CD4-positive, alpha-beta T cell treated with Interleukin-6 at 100 ng/mL for 8 hours (primary cell): ENCODE results near the gene COL9A2.
"Not testable (repeated sequence)": the region's sequence is repeated elsewhere in the genome, so short reads cannot be mapped to it uniquely, and the experiment has no call there.

Experiments
- DNase-seq: peaks from one replicate; pipeline ENCODE4 v3.0.0-alpha.2; 2020; ENCODE audit warnings: mixed read lengths, low spot score

COL9A2 gene

DNA sequence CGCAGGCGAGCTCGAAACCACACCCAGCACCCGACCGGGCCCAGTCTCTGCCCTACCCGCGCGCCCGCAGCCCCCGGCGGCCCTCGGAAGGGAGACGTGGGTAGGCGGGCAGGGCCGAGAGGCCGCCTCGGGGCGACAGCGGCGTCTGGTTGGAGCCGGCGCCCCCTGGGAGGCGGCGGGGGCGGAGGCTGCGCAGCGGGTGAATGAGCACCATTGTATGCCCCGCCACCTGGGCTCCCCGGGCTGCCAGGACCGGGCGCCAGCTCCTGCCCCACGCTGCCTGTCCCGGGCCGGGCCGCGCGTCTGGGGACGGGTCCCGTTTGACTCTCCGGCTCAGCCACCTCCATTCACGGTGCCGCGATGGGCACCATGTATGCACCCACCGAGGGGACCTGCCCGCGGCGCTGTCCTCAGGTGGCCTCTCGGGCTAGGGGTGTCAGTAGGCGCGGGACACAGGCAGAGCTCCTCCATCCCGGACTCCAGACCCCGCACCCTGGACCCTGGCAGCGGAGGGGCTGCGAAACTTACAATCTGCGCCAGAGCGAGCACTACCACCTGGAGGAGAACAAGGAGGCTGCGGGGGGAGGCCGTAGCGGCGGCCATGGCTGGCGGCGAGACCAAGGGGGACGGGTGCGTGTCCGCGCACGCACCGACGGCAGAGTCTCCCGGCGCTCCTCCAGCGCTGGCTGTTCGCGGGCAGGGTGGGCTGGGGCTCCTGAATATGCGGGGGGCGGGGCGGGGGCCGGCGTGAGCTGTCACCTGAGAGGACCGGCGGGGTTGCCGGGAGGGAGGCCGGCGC is at the start of gene COL9A2:
TSS of gene COL9A2 (minus strand) at position 692 of the 799 bp plus-strand sequence. CDS start at position 603, 89 bp downstream.
- peak; percentile 49 for DNase-seq

DNA sequence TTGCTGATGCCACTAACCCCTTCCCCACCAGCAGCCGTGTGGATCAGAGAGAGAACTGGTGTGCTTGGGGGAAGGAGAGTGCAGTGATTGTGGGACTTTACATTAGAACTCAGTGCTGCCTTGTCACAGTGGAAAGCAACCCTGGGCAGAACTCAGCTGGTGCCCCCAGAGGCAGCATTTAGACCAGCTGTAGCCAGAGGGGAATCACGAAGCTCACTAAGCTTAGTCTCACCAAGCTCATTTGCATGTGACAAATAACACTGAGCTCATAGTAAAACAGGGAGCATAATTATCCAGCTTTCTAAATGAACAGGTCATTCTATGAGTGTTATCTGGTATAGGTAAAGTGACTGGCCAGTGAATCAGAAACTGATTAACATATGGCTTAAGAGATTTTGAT is 46.6 kb upstream of the COL9A2 start:
- DNase-seq: no peak

DNA sequence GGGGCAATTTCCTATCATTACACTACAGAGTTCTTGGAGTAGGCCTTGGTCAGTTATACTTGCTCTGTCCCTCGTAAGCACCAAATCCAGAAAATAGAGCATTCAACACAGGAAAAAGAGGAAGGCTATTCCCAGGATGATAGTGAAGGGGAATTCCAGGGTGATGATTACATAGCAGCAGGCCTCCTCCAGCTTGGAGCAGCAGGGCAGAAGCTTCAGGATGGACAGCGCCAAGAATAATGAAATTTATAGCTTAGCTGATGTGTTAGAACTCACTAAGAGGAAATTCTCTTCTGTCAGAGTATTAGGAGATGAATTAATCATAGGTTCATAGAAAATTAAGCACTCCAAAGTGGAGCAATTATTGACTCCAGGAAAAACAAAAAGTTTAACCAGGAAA is 45.6 kb upstream of the COL9A2 start:
- no peak for DNase-seq

DNA sequence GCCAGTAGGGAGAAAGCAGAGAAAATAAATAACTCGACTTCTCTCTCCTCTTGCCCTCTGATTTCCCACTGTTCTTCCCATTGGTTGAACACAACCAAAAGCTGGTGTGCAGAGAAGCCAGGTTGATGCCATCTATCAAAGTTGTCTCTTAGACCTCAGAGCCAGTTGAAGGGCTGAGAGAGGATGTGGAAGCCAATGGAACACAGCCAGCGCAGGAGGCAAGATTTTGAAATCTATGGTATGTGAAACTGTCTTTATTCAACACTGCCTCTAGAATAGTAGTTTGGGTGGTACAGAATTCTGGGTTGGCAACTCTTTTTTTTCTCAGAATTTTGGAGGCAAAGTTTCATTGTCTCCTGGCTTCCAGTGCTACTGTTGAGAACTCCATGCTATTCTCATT is 45.1 kb upstream of the COL9A2 start:
- no peak for DNase-seq

DNA sequence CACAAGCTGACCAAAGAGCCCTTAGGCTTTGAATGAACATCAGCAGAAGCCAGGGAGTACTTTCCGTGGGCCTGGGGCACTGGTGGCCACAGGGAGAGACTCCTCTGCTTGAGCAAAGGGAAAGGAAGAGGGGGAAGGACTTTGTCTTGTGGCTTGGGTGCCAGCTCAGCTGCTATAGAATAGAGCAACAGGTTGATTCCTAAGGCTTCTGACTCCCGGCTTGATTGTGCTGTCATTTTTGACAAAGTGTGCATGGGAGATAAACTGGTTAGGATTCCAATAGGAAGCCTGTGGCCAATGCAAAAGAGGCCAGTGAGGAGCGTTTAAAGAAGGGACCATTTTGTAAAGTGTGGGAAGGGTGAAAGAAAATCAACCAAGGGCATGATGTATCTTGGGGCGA is 44.6 kb upstream of the COL9A2 start:
- no peak for DNase-seq

DNA sequence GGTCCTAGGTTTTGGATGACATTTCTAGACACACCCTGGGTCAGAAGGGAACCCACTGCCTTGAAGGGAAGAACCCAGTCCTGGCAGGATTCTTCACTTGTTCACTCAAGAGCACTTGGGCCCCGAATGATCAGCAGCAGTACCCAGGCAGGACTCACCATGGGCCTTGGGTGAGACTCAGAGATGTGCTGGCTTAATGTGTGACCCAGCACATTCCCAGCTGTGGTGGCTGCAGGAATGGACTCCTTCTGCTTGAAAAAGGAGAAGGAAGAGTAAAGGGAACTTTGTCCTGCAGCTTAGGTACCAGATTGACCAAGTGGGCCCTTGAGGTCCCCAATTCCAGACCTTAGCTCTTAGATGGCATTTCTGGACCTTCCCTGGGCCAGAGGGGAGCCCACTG is 44.1 kb upstream of the COL9A2 start:
- DNase-seq: no peak

DNA sequence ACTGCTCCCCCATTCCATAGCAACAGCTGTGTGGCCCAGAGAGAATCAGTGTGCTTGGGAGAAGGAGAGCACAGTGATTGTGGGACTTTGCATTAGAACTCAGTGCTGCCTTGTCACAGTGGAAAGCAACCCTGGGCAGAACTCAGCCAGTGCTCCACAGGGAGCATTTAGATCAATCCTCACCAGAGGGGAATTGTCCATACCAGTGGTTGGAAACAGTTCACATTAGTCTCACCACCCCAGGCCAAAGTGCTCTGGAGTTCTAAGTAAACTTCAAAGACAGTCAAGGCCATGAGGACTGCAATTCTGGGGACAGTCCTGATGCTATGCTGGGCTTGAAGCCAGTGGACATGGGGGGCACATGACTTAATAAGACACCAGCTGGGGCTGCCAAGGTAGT is 43.5 kb upstream of the COL9A2 start:
- DNase-seq: no peak

DNA sequence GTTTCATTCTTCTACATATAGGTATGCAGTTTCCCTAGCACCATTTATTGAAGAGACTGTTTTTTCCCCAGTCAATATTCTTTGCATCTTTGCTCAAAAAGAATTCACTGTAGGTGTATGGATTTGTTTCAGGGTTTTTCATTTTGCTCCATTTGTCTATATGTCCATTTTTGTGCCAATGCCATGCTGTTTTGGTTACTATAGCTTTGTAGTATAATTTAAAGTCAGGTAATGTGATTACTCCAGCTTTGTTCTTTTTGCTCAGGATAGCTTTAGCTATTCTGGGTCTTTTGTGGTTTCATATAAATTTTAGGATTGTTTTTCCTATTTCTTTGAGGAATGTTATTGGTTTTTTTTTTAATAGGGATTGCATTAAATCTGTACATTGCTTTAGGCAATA is 40.5 kb upstream of the COL9A2 start:
- no peak for DNase-seq

DNA sequence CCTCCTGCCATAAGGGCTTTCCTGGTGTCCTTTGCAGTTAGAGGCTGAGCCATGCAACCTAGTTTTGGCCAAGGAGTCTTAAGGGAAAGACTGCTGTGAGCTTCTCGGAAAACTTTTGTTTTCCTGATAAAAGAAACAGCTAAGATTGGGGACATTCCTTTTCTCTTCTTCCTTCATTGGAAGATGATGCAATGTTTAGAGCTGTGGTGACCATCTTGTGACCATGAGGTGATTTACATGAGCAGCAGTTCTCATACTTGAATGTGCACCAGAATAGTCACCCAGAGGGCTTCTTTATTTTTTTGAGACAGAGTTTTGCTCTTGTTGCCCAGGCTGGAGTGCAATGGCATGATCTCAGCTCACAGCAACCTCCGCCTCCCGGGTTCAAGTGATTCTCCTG is 36.0 kb upstream of the COL9A2 start:
- no peak for DNase-seq

DNA sequence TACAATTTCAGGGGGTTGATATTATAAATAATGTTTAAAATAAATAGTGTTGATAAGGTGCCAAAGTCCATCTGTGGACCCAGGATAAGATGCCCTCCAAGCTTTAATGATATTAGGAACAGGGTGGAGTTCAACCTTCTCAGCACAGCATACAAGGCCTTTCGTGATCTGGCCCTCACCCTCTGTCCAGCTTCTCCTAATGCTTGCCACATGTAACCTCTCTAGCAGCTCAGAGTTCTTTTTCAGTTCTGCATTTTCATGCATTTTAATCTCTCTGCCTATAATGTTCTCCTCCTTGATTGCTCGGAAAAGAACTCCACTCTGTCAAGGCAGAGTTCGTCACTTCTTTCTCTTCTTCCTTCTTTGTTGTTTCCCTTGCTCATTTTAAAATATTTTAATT is 35.0 kb upstream of the COL9A2 start:
- no peak for DNase-seq

DNA sequence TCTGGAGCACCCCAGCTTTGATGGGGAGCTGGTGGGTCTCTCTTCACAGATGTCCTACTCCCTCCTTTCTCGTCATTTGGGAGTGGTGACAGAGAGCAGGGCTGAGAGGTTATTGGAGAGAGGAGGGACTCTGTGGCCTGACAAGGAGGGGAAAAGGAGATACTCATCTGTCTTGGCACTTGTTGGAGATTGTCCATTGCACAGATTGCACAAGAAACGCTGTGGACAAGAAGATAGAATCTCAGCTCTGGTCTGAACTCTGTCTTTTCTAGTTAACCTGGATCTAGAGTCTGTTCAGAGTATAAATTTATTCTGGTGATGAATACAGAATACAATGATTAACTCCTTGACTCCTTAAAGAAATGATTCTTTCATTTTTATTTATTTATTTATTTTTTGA is 34.0 kb upstream of the COL9A2 start:
- no peak for DNase-seq

DNA sequence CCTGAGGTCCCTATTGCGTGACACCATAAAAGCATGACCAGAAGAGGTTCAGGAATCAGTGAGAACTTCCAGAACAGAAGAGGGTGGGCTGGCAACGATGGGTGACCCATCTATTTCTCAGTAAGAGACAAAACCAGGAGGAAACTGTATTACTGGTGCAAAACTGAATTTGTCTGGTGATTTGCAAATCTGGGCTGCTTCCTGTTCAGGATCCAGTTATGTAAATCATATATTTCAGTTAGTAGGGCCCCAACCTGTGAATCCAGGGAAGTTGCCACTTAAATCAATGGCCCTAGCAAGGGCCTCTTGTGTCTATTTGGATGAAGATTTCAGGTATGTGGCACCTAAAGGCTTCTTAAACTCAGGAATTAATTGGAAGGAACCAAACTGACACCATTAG is 33.3 kb upstream of the COL9A2 start:
- DNase-seq: no peak

DNA sequence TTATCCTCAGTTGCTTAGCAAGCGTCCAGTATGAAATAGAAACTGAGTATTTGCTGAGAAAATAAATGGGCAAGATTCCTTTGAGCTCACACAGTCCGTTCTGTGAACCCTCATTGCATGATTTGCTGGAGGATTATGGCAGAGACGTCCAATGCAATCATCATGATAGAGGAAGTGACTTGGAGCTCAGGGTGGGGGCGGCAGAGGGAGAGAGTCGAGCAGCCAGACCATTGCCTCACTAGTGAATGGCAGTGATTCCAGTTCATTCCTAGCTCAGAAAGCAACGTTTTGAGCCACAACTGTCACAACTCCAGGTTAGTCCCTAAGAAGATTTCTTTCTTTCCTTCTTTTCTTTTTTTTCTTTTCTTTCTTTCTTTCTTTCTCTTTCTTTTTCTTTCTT is 27.5 kb upstream of the COL9A2 start:
- peak; percentile 26 for DNase-seq

DNA sequence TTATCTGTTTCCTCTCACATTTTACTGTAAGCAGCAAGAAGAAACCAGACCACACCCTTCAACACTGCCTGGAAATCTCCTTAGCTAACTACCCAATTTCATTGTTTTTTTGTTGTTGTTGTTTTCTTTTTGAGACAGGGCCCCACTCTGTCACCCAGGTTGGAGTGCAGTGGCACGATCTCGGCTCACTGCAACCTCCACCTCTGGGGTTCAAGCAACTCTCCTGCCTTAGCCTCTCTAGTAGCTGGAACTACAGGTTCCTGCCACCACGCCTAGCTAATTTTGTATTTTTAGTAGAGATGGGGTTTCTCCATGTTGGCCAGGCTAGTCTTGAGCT is 25.3 kb upstream of the COL9A2 start:
- not testable (repeated sequence) for DNase-seq

DNA sequence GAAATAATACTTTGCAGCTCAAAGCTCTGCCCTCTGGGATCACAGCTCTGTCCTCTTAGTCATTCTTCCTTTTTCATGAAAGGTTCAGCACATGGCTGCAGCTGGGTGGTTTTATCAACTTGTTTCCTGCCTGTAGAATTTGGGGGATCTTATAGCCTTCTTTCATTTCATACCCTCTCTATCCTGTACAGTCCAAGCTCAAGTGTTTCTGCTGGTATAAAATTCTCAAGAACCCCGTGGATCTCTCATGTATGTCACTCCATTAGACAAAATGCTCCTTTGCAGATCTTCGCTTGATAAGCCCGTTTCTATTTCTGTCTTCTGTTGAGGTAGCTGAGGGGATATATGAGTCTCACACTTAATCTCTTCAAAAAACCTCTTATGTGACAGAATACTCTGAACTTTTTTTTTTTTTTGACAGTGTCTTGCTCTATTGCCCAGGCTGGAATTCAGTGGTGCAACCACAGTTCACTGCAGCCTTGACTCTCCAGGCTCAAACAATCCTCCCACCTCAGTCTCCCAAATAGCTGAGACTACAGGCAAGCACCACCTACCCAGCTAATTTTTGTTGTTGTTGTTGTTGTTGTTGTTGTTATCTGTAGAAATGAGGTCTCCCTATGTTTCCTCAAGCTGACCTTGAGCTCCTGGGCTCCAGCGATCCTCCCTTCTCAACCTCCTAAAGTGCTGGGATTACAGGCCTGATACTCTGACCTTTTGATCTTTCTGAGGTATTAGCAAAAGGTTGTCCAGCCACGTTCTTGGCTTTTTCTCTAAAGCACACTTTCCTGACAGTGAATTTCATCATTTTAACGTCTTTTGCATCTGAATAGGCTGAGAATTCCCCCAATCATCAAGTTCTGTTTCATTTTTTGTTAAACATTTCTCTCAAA is 24.6 kb upstream of the COL9A2 start:
- DNase-seq: no peak

DNA sequence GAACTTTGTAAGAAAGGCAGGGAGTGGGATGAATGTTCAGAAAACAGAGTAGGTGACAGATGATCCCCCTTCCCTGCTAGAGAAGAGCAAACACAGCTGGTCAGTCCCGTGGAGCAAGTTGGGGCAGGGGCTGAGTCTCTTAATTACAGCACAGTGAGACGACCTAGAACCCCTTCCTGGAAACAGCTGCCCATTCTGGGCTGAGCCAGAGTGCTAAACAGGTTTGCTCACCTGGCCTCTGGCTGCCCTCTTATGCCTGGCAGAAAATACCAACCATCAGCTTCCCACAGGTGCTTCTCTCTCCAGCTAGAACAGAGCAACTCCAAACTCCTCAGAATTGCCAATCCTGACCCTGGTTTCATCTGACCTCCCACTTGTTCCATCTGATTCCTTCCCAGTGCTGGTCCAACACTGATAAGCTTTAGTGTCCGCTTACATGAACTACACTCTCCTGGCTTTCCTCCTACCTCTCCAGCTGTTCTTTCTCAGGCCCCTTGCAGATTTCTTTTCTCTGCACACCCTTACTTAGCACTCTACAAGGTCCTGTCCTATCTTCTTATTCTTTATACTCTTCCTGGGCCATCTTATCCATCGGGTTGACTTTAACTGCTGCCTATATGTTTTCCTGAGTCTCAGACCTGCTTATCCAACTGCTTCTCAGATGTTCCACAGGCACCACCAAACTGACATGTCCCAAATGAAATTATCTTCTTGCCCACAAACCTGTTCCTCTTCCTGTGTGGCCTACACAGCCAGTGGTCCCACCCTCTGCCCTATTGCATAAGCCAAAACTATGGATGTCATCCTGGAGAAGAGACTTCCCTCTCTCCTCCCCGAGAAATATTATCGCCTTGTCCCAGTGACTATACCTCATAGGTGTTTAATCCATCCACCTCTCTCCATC is 22.6 kb upstream of the COL9A2 start:
- no peak for DNase-seq

DNA sequence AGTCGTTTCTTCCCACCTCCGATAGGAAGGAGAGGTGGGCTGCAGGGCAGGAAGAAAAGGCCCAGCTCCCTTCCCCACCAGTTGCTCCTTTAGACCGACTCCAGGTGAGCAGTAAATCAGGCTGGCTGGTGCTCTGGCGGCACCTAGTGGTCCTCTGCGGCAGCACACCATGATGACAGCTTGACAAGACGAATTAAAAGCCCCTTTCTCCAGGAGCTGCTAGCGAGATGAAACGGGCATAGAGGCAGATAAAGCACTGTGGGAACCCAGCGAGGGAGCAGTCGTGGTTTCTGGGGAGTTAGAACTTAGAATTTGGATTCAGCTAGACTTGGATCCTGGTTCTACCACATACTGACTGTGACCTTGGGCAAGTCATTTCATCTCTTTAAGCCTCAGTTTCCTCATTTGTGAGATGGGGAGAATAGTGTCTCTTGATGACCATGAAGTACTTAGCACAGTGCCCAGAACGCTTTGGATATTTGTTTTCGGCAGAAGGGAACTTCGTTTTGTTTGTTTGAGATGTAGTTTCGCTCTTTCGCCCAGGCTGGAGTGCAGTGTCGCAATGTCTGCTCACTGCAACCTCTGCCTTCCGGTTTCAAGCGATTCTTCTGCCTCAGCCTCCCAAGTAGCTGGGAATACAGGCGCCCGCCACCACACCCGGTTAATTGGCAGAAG is 21.8 kb upstream of the COL9A2 start:
- DNase-seq: peak; percentile 88

DNA sequence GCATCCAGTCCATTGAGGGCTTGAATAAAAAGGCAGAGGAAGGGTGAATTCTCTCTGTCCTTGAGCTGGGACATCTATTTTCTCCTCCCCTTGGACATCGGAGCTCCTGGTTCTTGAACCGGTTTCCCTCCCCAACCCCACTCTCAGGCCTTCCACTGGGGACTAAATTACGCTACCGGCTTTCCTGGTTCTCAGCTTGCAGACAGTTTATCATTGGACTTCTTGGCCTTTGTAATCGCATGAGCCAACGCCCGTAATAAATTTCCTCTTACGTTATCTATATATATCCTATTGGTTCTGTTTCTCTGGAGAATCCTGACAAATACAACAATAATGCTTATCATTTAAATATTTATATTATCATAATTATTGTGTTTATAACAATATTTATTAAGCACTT is 20.4 kb upstream of the COL9A2 start:
- DNase-seq: no peak

DNA sequence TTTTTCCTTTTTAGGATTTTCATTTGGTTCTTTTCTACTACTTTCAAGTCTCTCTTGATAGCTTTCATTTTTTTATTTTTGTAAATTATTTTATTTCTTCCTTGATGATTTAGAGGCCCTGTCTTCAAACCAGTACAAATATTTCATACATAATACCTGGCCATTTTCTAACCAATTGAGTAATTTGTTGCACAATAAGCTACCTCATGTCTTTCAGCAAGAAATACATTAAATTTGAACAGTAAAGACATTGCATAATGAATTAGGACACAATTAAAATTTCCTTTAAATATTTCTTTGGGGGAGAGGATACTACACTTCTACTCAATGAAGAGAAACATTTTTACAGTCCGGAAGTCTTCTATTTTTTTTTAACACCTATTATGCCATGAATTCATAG is 15.6 kb upstream of the COL9A2 start:
- DNase-seq: no peak

DNA sequence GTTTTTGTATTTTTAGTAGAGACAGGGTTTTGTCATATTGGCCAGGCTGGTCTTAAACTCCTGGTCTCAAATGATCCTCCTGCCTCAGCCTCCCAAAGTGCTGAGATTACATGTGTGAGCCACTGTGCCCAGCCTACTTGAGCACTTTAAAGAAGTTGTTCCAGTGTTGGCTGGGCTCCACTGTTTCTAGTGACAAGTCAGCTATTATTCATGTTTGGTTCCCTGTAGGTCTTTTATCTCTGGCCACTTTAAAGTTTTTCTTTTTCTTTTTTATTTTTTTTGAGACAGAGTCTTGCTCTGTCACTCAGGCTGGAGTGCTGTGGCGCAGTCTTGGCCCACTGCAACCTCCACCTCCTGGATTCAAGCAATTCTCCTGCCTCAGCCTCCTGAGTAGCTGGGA is 14.3 kb upstream of the COL9A2 start:
- not testable (repeated sequence) for DNase-seq

DNA sequence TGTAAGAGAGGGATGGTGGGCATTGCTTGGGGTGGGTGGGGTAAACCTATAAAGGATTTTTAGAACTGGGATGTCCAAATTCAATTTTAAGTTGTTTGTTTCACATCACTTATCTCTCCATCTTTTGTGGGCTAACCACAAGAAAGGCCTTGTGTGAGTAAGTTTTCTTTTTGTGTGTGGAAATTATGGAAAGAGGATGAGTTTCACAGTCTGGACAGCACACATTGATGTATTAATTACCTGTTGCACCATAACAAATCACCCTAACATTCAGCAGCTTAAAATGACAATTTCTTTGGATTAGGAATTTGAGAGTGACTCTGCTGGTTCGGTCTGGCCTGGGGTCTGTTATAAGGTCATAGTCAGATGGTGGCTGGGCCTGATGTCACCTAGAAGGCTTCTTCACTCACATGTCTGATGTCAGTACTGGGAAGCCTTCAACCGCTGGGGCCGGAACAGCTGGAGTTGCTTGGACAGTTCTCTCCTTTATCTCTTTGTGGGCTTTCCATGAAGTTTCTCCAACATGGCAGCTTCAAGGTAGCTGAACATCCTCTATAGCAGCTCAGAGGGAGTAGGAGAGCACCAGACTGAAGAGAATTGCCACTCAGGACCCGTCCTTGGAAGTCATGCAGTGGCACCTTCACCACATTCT is 2.0 kb upstream of the COL9A2 start:
- no peak for DNase-seq
